GM12892 (cell line): Measurements from ENCODE around the gene DNM3.

ENCODE experiments used
- POLR2A ChIP-seq: IDR thresholded peaks from 2 replicates; pipeline ENCODE4 v1.6.1; 2011; ENCODE audit warnings: low read depth, low read length, control low read depth
- POLR2AphosphoS5 ChIP-seq: IDR thresholded peaks from 2 replicates; pipeline ENCODE4 v1.6.1; 2011; ENCODE audit warnings: low read depth, low read length, control low read depth

- TF ChIP-seq POLR2A: no peak
- TF ChIP-seq POLR2AphosphoS5: no peak
These were observed 509.6 kb downstream of the DNM3 start for GRCh38 chr1:172350856-172351255.
